IMR-90 (cell line): ENCODE data around the gene STON2.

Experiments used
- BHLHE40 ChIP-seq: fragments of 150-350 bp; IDR thresholded peaks from 2 replicates; pipeline ENCODE4 v1.6.1; 2016; ENCODE audit warnings: mild to moderate bottlenecking, low read depth, low read length
- CEBPB ChIP-seq: IDR thresholded peaks from 2 replicates; pipeline ENCODE4 v1.6.1; 2012; ENCODE audit warnings: low read depth, low read length, improper control_type of control experiment
- CHD1 ChIP-seq: IDR thresholded peaks from 2 replicates; pipeline ENCODE4 v1.6.1; 2012; ENCODE audit warnings: low read depth, low read length, improper control_type of control experiment
- FOS ChIP-seq: fragments of 150-350 bp; IDR thresholded peaks from 2 replicates; pipeline ENCODE4 v1.6.1; 2016; ENCODE audit warnings: low read depth, low read length
- MAFK ChIP-seq: IDR thresholded peaks from 2 replicates; pipeline ENCODE4 v1.6.1; 2012; ENCODE audit warnings: low read depth, low read length, improper control_type of control experiment
- MAZ ChIP-seq: IDR thresholded peaks from 2 replicates; pipeline ENCODE4 v1.6.1; 2012; ENCODE audit warnings: low read depth, mild to moderate bottlenecking, low read length, improper control_type of control experiment, moderate library complexity, borderline replicate concordance
- MXI1 ChIP-seq: IDR thresholded peaks from 2 replicates; pipeline ENCODE4 v1.6.1; 2012; ENCODE audit warnings: low read depth, mild to moderate bottlenecking, low read length, moderate library complexity, borderline replicate concordance
- POLR2A ChIP-seq: IDR thresholded peaks from 2 replicates; pipeline ENCODE4 v1.6.1; 2012; ENCODE audit warnings: mild to moderate bottlenecking, low read depth, low read length
- RCOR1 ChIP-seq: IDR thresholded peaks from 2 replicates; pipeline ENCODE4 v1.6.1; 2012; ENCODE audit warnings: mild to moderate bottlenecking, low read length, improper control_type of control experiment; ENCODE audit not compliant: insufficient replicate concordance
- RFX5 ChIP-seq: IDR thresholded peaks from 2 replicates; pipeline ENCODE4 v1.8.0; 2012; ENCODE audit warnings: low read depth, mild to moderate bottlenecking, low read length, moderate library complexity
- SMC3 ChIP-seq: fragments of 150-350 bp; IDR thresholded peaks from 2 replicates; pipeline ENCODE4 v1.6.1; 2016; ENCODE audit warnings: low read depth, mild to moderate bottlenecking, antibody characterized with exemption, low read length, moderate library complexity
- TF ChIP-seq, protein P1 (sequence below): conservative IDR thresholded peaks from 2 replicates; pipeline ENCODE4 v1.5.1; 2012; ENCODE audit warnings: mild to moderate bottlenecking, low read depth, low read length, improper control_type of control experiment
- TF ChIP-seq, protein P2 (sequence below): fragments of 150-350 bp; IDR thresholded peaks from 2 replicates; pipeline ENCODE4 v1.6.1; 2016; ENCODE audit warnings: low read depth, mild to moderate bottlenecking, low read length, moderate library complexity, borderline replicate concordance
- TF ChIP-seq, protein P3 (sequence below): fragments of 150-350 bp; IDR thresholded peaks from 2 replicates; pipeline ENCODE4 v1.6.1; 2017; ENCODE audit warnings: mild to moderate bottlenecking, antibody characterized with exemption, low read length, low read depth

DNA sequence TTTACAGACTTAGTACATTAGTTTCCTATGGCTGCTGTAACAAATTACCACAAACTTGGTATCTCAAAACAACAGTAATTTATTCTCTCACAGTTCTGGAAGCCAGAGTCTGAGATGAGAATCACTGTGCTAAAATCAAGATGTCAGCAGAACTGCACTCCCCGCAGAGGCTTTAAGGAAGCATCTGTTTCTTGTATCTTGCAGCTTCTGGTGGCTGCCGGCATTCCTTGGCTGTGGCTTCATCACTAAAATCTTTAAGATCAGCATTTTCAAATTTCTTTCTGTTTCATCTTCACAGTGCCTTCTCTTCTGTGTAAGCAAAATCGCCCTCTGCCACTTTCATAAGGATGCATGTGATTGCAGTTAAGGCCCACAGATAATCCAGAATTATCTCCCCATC lies 9.4 kb downstream of the STON2 start:
- TF ChIP-seq, protein P1, sequence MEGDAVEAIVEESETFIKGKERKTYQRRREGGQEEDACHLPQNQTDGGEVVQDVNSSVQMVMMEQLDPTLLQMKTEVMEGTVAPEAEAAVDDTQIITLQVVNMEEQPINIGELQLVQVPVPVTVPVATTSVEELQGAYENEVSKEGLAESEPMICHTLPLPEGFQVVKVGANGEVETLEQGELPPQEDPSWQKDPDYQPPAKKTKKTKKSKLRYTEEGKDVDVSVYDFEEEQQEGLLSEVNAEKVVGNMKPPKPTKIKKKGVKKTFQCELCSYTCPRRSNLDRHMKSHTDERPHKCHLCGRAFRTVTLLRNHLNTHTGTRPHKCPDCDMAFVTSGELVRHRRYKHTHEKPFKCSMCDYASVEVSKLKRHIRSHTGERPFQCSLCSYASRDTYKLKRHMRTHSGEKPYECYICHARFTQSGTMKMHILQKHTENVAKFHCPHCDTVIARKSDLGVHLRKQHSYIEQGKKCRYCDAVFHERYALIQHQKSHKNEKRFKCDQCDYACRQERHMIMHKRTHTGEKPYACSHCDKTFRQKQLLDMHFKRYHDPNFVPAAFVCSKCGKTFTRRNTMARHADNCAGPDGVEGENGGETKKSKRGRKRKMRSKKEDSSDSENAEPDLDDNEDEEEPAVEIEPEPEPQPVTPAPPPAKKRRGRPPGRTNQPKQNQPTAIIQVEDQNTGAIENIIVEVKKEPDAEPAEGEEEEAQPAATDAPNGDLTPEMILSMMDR: no peak
- TF ChIP-seq, protein P2, sequence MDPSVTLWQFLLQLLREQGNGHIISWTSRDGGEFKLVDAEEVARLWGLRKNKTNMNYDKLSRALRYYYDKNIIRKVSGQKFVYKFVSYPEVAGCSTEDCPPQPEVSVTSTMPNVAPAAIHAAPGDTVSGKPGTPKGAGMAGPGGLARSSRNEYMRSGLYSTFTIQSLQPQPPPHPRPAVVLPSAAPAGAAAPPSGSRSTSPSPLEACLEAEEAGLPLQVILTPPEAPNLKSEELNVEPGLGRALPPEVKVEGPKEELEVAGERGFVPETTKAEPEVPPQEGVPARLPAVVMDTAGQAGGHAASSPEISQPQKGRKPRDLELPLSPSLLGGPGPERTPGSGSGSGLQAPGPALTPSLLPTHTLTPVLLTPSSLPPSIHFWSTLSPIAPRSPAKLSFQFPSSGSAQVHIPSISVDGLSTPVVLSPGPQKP: no peak
- TF ChIP-seq CEBPB: no peak
- TF ChIP-seq MAZ: no peak
- TF ChIP-seq, protein P3, sequence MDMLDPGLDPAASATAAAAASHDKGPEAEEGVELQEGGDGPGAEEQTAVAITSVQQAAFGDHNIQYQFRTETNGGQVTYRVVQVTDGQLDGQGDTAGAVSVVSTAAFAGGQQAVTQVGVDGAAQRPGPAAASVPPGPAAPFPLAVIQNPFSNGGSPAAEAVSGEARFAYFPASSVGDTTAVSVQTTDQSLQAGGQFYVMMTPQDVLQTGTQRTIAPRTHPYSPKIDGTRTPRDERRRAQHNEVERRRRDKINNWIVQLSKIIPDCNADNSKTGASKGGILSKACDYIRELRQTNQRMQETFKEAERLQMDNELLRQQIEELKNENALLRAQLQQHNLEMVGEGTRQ: no peak
- TF ChIP-seq POLR2A: no peak
- no peak for TF ChIP-seq RFX5
- no peak for TF ChIP-seq SMC3
- no peak for TF ChIP-seq CHD1
- TF ChIP-seq MAFK: no peak
- no peak for TF ChIP-seq RCOR1
- TF ChIP-seq BHLHE40: no peak
- no peak for TF ChIP-seq MXI1
- no peak for TF ChIP-seq FOS
